Neural cell (in vitro differentiated cells): ENCODE results near the gene NDRG2.
A peak's percentile ranks its signal among the peaks of the same experiment; 100 is the strongest.

Experiments
- CTCF ChIP-seq: fragments of 450-650 bp; IDR thresholded peaks from 2 replicates; pipeline ENCODE4 v1.5.1; 2014; ENCODE audit warnings: antibody characterized with exemption, mild to moderate bottlenecking, moderate library complexity; ENCODE audit not compliant: poor library complexity, severe bottlenecking
- EP300 ChIP-seq: fragments of 450-650 bp; conservative IDR thresholded peaks from 2 replicates; pipeline ENCODE4 v1.6.1; 2014; ENCODE audit warnings: antibody characterized with exemption, mild to moderate bottlenecking, moderate library complexity; ENCODE audit not compliant: poor library complexity, severe bottlenecking
- EZH2 ChIP-seq: fragments of 200-600, 300-800 bp; shearing (Covaris generic), sonication (generic); IDR thresholded peaks from 2 replicates; pipeline ENCODE4 v1.6.1; 2014; ENCODE audit warnings: antibody characterized with exemption, low read length, borderline replicate concordance, mild to moderate bottlenecking; ENCODE audit not compliant: insufficient read depth, poor library complexity, severe bottlenecking
- MXI1 ChIP-seq: fragments of 450-650 bp; conservative IDR thresholded peaks from 2 replicates; pipeline ENCODE4 v1.6.1; 2014; ENCODE audit warnings: antibody characterized with exemption, mild to moderate bottlenecking; ENCODE audit not compliant: poor library complexity, severe bottlenecking
- POLR2AphosphoS5 ChIP-seq: IDR thresholded peaks from 2 replicates; pipeline ENCODE4 v1.6.1; 2012
- RAD21 ChIP-seq: fragments of 450-650 bp; conservative IDR thresholded peaks from 2 replicates; pipeline ENCODE4 v1.6.1; 2014; ENCODE audit warnings: antibody characterized with exemption, mild to moderate bottlenecking, moderate library complexity
- REST ChIP-seq: IDR thresholded peaks from 2 replicates; pipeline ENCODE4 v1.6.1; 2012; ENCODE audit warnings: borderline replicate concordance
- SMC3 ChIP-seq: fragments of 450-650 bp; conservative IDR thresholded peaks from 2 replicates; pipeline ENCODE4 v1.6.1; 2014; ENCODE audit warnings: antibody characterized with exemption, mild to moderate bottlenecking, moderate library complexity; ENCODE audit not compliant: poor library complexity
- TAF1 ChIP-seq: IDR thresholded peaks from 2 replicates; pipeline ENCODE4 v1.6.1; 2012; ENCODE audit warnings: low read depth

- no peak for TF ChIP-seq POLR2AphosphoS5
- TF ChIP-seq SMC3, result peak; percentile 93
- peak; percentile 94 for TF ChIP-seq CTCF
- TF ChIP-seq EZH2, result no peak
- TF ChIP-seq EP300, result no peak
- TF ChIP-seq MXI1, result no peak
- no peak for TF ChIP-seq TAF1
- TF ChIP-seq RAD21, result peak; percentile 92
- no peak for TF ChIP-seq REST
These were observed 10.1 kb downstream of the NDRG2 start for GRCh38 chr14:21014761-21015190.
